K562 (cell line): ENCODE results near the gene SKIC2. TPM values are rescaled to one million over a fixed set of nuclear protein-coding genes. Genes with fewer than 3 reads are reported as not detected.

ENCODE experiments used
- ATF1 ChIP-seq, 2 experiments: fragments of 450-650 bp in 1 of 2; IDR thresholded peaks; 2 replicates each; pipeline ENCODE4 v1.6.1; 2016; ENCODE audit warnings: missing compliant biosample characterization in 1 of 2, missing genetic modification characterization in 1 of 2
- CC2D1A ChIP-seq: fragments of 450-650 bp; IDR thresholded peaks from 2 replicates; pipeline ENCODE4 v1.6.1; 2017; ENCODE audit warnings: mild to moderate bottlenecking
- CHD1 ChIP-seq: fragments of 200-600 bp; sonication (generic); IDR thresholded peaks from one replicate; pipeline ENCODE4 v1.6.1; 2012; ENCODE audit warnings: mild to moderate bottlenecking, moderate library complexity, low read length, inconsistent platforms
- E2F8 ChIP-seq: fragments of 450-650 bp; IDR thresholded peaks from 2 replicates; pipeline ENCODE4 v1.7.1; 2018; ENCODE audit warnings: mild to moderate bottlenecking, low read depth; ENCODE audit not compliant: partially characterized antibody
- HEY1 ChIP-seq: fragments of 250-450 bp; sonication (Bioruptor Pico); IDR thresholded peaks from 2 replicates; pipeline ENCODE4 v1.5.0; 2020; ENCODE audit warnings: mild to moderate bottlenecking, moderate library complexity, borderline replicate concordance
- HMG20A ChIP-seq: fragments of 450-650 bp; formaldehyde crosslinking; conservative IDR thresholded peaks from 2 replicates; pipeline ENCODE4 v1.4.0; 2020; ENCODE audit warnings: mild to moderate bottlenecking, mixed read lengths
- HNRNPUL1 ChIP-seq: fragments of 200-400 bp; formaldehyde crosslinking; IDR thresholded peaks from 2 replicates; pipeline ENCODE4 v1.6.1; 2017; ENCODE audit warnings: low read length
- MAFK ChIP-seq: IDR thresholded peaks from 2 replicates; pipeline ENCODE4 v1.6.1; 2011; ENCODE audit warnings: low read length, improper control_type of control experiment
- SMARCE1 ChIP-seq: fragments of 450-650 bp; IDR thresholded peaks from 2 replicates; pipeline ENCODE4 v1.7.1; 2016; ENCODE audit warnings: mild to moderate bottlenecking
- SOX6 ChIP-seq: fragments of 450-650 bp; IDR thresholded peaks from 2 replicates; pipeline ENCODE4 v1.6.1; 2014; ENCODE audit warnings: mild to moderate bottlenecking
- SP2 ChIP-seq: IDR thresholded peaks from 2 replicates; pipeline ENCODE4 v1.6.1; 2011; ENCODE audit warnings: mild to moderate bottlenecking, low read depth, low read length, moderate library complexity; ENCODE audit not compliant: poor library complexity, severe bottlenecking; ENCODE audit errors: extremely low read depth
- XRCC4 ChIP-seq: IDR thresholded peaks from one replicate; pipeline ENCODE4 v1.6.1; 2011; ENCODE audit not compliant: insufficient read depth, insufficient read length; ENCODE audit errors: extremely low read depth
- ZNF263 ChIP-seq: sonication (generic); formaldehyde crosslinking; IDR thresholded peaks from 2 replicates; pipeline ENCODE4 v1.8.0; 2022; ENCODE audit warnings: mild to moderate bottlenecking, missing genetic modification reagents, borderline replicate concordance
- ZNF318 ChIP-seq, 2 experiments: fragments of 450-650 bp; IDR thresholded peaks; 2 replicates each; pipeline ENCODE4 v1.6.1; 2016; ENCODE audit warnings: mild to moderate bottlenecking in 2 of 2, borderline replicate concordance in 1 of 2, low read depth in 1 of 2, moderate library complexity in 1 of 2
- ZNF449 ChIP-seq: fragments of 250-450 bp; sonication (Bioruptor Pico); IDR thresholded peaks from 2 replicates; pipeline ENCODE4 v1.8.0; 2022; ENCODE audit warnings: moderate library complexity, mild to moderate bottlenecking, inconsistent platforms
- ZNF778 ChIP-seq: fragments of 450-650 bp; formaldehyde crosslinking; IDR thresholded peaks from 2 replicates; pipeline ENCODE4 v1.4.0; 2020; ENCODE audit warnings: mild to moderate bottlenecking, moderate library complexity
- polyA plus RNA-seq, 8 experiments: library from polyadenylated mRNA; depleted of rRNA in 4 of 8; stranded (reverse) in 5 of 8; unstranded in 3 of 8; fragments of >200 nt; fragmentation: Nextera tagmentation in 2 of 8; fragmentation: Illumina TruSeq in 1 of 8; extraction: Ambion mirVana in 2 of 8; extraction: Trizol in 1 of 8; gene quantifications; 2 replicates each; pipeline versions ENCODE4 v1.2.1 to v1.2.3, GENCODE V29; 2011 to 2014; ENCODE audit warnings: inconsistent platforms in 1 of 8, missing spikeins in 1 of 8
- total RNA-seq, 7 experiments: library from RNA; depleted of rRNA in 6 of 7; stranded (reverse); fragments of >200 nt in 6 of 7; fragmentation: Illumina TruSeq in 2 of 7; extraction: Trizol in 2 of 7; gene quantifications; 2 replicates each; pipeline versions ENCODE4 v1.2.1 to v1.2.3, GENCODE V29; 2011 to 2021; ENCODE audit warnings: low replicate concordance in 1 of 7

Gene SKIC2
- total and polyA plus RNA-seq, 9 of the 15 experiments (the other 6 are each of a cell fraction or from before 2014, with no cell fraction given) = 3.3 to 94.6 (median 38.8) TPM

- TF ChIP-seq E2F8 = no peak
- TF ChIP-seq ZNF318 (IDR thresholded peaks at IDR 0.05; ENCODE audit: borderline replicate concordance in 1 of 2, low read depth in 1 of 2) = no peak
- peak; percentile 62; the same call in 1 of the 2 replicates for TF ChIP-seq ZNF263 (CRISPR knock-in tag)
- no peak for TF ChIP-seq HMG20A (CRISPR knock-in tag)
- peak; percentile 92 for TF ChIP-seq CHD1
- TF ChIP-seq ATF1 (CRISPR knock-in tag; IDR thresholded peaks at IDR 0.05) = no peak
- TF ChIP-seq ATF1 (tag; IDR thresholded peaks at IDR 0.05) = no peak
- no peak for TF ChIP-seq SP2
- no peak for TF ChIP-seq ZNF778
- 0 out of 2 replicates have a peak, but pooled peaks have one; percentile 37 for TF ChIP-seq ZNF449 (CRISPR knock-in tag)
- no peak for TF ChIP-seq HEY1 (CRISPR knock-in tag)
- peak; percentile 59; the same call in 1 of the 2 replicates for TF ChIP-seq CC2D1A
- no peak for TF ChIP-seq MAFK
- TF ChIP-seq HNRNPUL1 = no peak
- TF ChIP-seq SMARCE1 = 0 out of 2 replicates have a peak, but pooled peaks have one; percentile 48
- no peak for TF ChIP-seq XRCC4
- no peak for TF ChIP-seq SOX6
These were observed 13.9 kb downstream of the SKIC2 start (continued) for GRCh38 chr6:31972709-31973350.
